HG02885 (cell line): ENCODE measurements around the gene SMAD6.

ENCODE experiments used
- ATAC-seq: cut with Tn5 transposase; IDR thresholded peaks from one replicate; pipeline ENCODE4 v1.9.1; 2021; ENCODE audit warnings: mild to moderate bottlenecking; ENCODE audit not compliant: unreplicated experiment, poor library complexity

Gene SMAD6

GRCh38 chr15:66718220-66718988 lies 16.4 kb downstream of the SMAD6 start:
- ATAC-seq: no peak

- no peak for ATAC-seq
Observed at GRCh38 chr15:66719471-66719870, 17.4 kb downstream of the SMAD6 start.

DNA sequence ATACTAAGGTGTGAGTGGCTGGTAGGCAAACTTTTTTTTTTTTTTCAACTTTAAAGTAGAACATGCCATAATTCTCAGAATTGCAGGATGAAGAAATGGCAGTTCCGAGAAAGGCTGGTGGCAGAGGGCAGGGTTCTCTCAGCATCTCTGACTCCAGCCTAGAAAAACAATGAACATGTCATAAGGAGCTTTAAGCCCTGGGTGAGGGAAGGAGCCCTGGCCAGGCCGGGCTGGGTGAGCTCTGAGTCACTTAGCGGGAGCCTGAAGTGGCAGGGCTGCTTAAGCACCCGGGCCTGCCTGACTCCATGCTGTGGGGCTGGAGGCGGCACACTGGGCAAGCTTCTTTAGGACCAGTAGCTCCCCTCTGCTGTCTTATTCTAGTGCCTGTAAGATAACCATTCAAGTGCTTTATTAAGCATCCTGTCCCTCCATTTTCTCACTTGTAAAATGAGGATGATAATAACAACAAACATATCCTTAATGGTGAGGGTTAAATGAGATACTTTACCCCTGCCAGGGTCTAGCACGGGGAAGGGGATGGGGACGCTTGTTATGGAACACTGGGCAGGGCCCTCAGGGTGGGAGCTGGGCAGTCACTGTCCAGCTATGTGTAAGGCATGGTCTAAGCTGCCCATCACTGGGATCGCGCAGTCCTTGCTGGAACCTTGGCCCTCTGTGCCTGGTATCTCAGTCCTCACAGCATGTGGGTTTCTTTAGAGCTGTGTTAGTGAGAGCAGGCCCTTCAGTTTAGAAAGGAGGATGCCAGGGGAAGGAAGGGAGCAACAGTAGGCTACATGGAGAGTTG lies 18.4 kb downstream of the SMAD6 start:
- ATAC-seq: no peak

DNA sequence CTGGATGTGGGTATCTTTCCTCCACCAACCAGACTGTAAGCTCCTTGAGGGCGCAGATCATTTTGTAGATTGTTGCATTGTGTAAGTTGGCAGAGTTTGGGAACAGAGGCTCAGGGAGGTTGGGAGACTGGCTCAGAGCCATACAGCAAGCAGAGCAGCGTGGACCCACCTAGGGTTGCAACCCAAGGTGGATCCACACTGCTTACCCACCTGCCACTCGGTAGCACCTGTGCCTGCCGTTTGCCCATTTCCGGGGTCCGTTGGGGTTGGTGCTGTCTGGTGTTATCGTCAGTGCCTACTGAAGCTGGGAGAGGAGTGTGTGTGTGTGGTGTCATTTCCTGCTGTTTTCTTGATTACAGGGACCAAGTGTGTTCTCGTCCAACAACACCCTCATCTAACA lies 19.0 kb downstream of the SMAD6 start:
- ATAC-seq: no peak

DNA sequence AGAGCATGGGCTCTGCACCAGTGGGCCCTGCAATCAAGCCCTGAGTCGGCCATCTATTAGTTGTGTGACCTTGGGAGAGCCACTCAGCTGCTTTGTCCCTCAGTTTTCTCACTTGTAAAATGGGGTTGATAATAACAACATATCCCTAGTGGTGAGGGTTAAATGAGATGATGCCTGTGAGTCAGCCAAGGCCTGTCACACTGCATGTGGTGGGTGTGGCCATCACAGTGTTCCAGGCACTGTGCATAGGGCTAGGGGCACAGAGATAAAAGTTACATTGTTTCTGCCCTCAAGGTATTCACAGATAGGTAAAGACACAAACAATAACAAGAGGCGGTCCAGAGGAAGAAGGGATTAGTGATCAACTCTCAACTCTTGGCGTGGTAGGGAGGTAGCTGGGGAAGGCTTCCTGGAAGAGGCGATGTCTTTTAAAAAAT lies 19.5 kb downstream of the SMAD6 start:
- ATAC-seq: no peak

DNA sequence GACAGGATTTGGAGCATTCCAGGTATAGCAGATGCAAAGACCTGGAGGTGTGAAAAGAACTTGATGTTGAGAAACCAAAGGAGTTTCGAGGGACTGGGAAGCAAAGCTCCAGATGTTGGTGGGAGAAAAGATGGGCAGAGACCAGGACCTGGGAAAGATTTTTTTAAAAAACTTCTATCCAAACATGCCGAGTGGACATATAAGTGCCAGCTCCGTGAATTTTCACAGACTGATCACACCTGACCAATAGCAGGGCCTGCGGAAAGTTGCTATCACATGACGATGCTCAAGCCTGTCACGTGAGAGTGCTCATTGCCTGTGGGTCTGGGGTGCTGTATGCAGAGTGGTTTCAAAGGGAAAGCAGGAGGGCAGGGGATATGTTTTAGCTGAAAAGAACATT lies 19.9 kb downstream of the SMAD6 start:
- no peak for ATAC-seq

DNA sequence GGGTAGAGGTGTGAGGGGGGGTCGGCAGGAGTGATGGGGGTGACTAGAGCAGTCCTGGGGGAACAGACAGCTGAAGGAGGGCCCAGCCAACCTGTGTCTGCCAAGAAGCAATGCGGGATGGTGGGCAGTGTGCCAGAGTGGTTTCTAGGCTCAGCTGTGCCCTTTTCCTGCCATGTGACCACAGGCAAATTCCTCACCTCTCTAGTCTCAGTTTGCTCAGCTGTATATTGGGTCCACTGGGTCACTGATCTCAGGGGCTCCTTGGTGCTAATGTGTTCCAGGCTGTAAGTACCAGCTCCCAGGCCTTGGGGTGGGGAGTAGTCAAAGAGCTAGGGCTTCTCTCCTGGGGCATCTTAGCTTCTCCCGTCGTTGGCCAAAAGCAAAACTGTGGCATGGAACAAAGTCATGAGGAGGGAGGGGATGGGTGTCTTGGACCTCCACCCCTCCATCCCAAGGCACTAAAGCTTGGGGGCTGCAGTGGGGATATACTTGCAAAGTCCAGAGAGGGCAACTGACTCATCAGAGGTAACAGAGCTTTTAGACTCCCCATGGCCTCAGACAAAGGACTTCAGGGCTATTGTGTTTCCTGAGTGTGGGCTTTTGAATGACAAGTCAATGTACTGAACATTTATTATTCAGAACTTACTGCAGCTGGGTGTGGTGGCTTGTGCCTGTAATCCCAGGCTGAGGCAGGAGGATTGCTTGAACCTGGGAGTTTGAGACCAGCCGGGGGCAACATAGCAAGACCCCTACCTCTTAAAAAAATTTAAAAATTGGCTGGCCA lies 20.9 kb downstream of the SMAD6 start:
- ATAC-seq: no peak

GRCh38 chr15:66723826-66724731 lies 22.0 kb downstream of the SMAD6 start:
- no peak for ATAC-seq

GRCh38 chr15:66724732-66725463 lies 22.9 kb downstream of the SMAD6 start:
- ATAC-seq: no peak

- ATAC-seq: no peak
Observed at GRCh38 chr15:66725464-66725785, 23.4 kb downstream of the SMAD6 start.

DNA sequence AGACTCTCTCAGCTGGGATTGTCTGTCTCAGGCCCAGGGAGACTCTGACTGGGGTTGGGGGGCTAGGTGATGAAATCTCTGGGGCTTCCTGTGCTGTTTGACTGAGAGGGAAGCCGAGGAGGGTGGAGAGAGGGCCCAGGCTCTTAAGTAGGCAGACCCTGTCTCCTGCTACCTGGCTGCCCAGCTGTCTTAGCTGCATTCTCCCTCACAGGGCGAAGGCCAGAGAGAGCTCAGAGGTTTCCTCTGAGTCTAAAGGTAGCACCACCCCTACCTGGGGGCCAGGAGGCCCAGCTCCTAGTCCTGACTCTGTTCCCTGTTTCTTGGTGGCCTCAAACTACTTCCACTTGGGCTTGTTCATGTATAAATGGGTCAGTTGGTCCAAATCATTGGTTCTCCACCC lies 24.4 kb downstream of the SMAD6 start:
- ATAC-seq: no peak

DNA sequence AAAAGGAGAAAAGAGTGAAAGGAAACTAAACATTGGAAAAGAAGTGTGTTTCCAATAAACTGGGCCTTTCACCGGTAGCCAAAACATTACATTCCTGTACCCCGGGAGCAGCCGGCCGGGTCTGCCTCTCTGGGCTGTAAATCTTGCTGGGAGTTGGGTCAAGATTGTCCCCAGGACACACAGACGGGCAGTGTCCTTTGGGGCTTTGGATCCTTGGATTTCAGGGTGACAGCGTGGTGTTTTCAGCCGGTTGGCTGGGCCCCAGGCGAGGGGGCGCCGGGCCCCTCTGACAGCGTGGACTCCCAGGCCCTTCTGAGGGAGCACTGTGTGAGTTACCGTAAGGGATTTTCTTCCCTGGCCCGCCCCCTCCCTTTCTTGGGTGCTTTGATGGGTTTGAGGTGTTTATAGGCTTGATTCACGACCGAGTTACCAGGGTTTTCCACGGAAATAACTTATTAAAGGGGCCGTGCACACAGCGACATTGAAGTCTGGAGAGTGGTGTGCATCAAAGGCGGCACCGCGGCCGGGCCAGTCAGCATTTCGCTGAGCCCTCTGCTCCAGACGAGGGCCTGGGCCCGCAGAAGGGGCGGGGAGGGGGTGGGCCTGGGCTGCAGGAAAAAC lies 27.4 kb downstream of the SMAD6 start:
- ATAC-seq: no peak

GRCh38 chr15:66730168-66731021 lies 28.4 kb downstream of the SMAD6 start:
- no peak for ATAC-seq

DNA sequence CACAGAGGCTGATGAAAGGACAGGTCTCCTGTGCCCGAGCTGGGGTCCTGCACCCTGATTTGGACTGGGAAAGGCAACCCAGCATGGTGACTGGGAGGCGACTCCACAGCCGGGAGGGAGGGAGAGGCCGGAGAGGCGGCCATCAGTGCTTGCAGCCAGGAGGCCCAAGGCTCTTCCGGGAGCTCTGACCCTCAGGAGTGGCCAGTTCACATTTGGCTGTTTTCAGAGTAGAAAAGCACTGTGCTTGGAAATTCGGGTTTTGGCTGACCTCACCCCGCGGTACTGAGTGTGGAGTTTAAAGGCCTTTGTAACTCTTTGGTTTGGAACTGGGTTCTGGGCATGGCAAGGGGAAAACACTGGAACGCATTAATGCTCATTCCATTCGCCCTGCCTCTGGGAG lies 31.9 kb downstream of the SMAD6 start:
- no peak for ATAC-seq

GRCh38 chr15:66734961-66735908 lies 33.2 kb downstream of the SMAD6 start:
- no peak for ATAC-seq

DNA sequence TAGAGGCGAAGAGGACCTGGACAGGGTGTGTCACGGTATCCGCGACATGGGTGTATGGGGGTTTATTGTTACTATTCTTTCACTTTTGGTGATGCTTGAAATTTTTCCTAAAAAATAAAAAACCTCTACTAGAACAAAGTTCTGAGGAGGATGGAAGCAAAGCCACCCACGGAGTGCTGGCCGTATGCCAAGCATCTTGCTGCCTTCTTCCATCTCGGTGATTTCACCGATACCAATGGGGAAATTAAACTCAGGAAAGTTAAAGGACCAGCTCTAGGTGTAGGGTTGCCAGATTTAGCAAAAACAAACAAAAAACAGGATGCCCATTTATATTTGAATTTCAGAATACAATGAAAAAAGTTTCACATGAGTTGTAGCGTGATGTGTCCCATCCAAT lies 33.9 kb downstream of the SMAD6 start:
- no peak for ATAC-seq
